Neutrophil (primary cell): ENCODE results near the gene TNFRSF19.

Experiments
- H3K27ac ChIP-seq: fragments of 200-600 bp; sonication (generic); 2 replicates; pipeline ENCODE4 v1.5.1; 2016; ENCODE audit warnings: mild to moderate bottlenecking, moderate library complexity
- H3K27me3 ChIP-seq: fragments of 200-600 bp; sonication (generic); 2 replicates; pipeline ENCODE4 v1.6.0; 2016; ENCODE audit warnings: mild to moderate bottlenecking
- H3K36me3 ChIP-seq: fragments of 200-600 bp; sonication (generic); 2 replicates; pipeline ENCODE4 v1.5.1; 2017
- H3K4me1 ChIP-seq, 2 experiments: fragments of 200-600 bp in 1 of 2; sonication (generic) in 1 of 2; 1 replicate in 1 of 2; 2 replicates in 1 of 2; pipeline versions ENCODE4 v1.5.1 to v1.6.1; 2013 to 2016; ENCODE audit warnings: low read depth in 1 of 2, low read length in 1 of 2, mild to moderate bottlenecking in 1 of 2, moderate library complexity in 1 of 2; ENCODE audit not compliant: control insufficient read depth in 1 of 2, insufficient read depth in 1 of 2
- H3K4me3 ChIP-seq, 2 experiments: fragments of 200-600 bp in 1 of 2; sonication (generic) in 1 of 2; 1 replicate in 1 of 2; 2 replicates in 1 of 2; pipeline ENCODE4 v1.5.1; 2013 to 2016; ENCODE audit warnings: low read depth in 1 of 2, low read length in 1 of 2, mild to moderate bottlenecking in 1 of 2, moderate library complexity in 1 of 2
- H3K9me3 ChIP-seq: fragments of 200-600 bp; sonication (generic); 2 replicates; pipeline ENCODE4 v1.5.1; 2016
- CTCF ChIP-seq: fragments of 200-600 bp; sonication (generic); IDR thresholded peaks from 2 replicates; pipeline ENCODE4 v1.5.1; 2016; ENCODE audit warnings: antibody characterized with exemption

The TNFRSF19 gene

GRCh38 chr13:23552171-23552570 lies 18.0 kb upstream of the TNFRSF19 start:
- Histone ChIP-seq H3K36me3 (no peaks in the 10 kb centered on the region), H3K27me3 (peaks cover 20% of the 10 kb centered on the region), H3K4me1 (peaks cover under 1% of the 10 kb centered on the region in 2 experiments), H3K27ac (no peak overlapping the region), H3K9me3 (no peaks in the 10 kb centered on the region), H3K4me3 (no peak overlapping the region)
- TF ChIP-seq CTCF: no peak

- Histone ChIP-seq H3K4me3 (no peak overlapping the region), H3K36me3 (no peaks in the 10 kb centered on the region), H3K27me3 (peaks cover 15% of the 10 kb centered on the region), H3K4me1 (no peaks in the 10 kb centered on the region), H3K27ac (no peak overlapping the region), H3K9me3 (no peaks in the 10 kb centered on the region)
- TF ChIP-seq CTCF: no peak
These were observed 17.6 kb upstream of the TNFRSF19 start for GRCh38 chr13:23552661-23553060.

- no peak overlapping the region for H3K27ac ChIP-seq
- TF ChIP-seq CTCF: no peak
- H3K4me1 ChIP-seq: peaks cover 6 to 8% of the 10 kb centered on the region in 2 experiments
- no peak overlapping the region for H3K4me3 ChIP-seq
- H3K9me3 ChIP-seq: no peaks in the 10 kb centered on the region
- H3K36me3 ChIP-seq: no peaks in the 10 kb centered on the region
- peaks cover 4% of the 10 kb centered on the region for H3K27me3 ChIP-seq
These were observed 16.2 kb upstream of the TNFRSF19 start for GRCh38 chr13:23554000-23554399.

- no peak for TF ChIP-seq CTCF
- H3K4me3 ChIP-seq: no peak overlapping the region
- no peaks in the 10 kb centered on the region for H3K36me3 ChIP-seq
- no peak overlapping the region for H3K27ac ChIP-seq
- no peaks in the 10 kb centered on the region for H3K27me3 ChIP-seq
- H3K9me3 ChIP-seq: no peaks in the 10 kb centered on the region
- peaks cover 9 to 10% of the 10 kb centered on the region in 2 experiments for H3K4me1 ChIP-seq
These were observed 13.2 kb upstream of the TNFRSF19 start for GRCh38 chr13:23557043-23557442.

GRCh38 chr13:23557733-23558132 lies 12.5 kb upstream of the TNFRSF19 start:
- Histone ChIP-seq H3K4me3 (no peak overlapping the region), H3K9me3 (no peaks in the 10 kb centered on the region), H3K27me3 (no peaks in the 10 kb centered on the region), H3K4me1 (peaks cover 9 to 10% of the 10 kb centered on the region in 2 experiments), H3K27ac (no peak overlapping the region), H3K36me3 (no peaks in the 10 kb centered on the region)
- no peak for TF ChIP-seq CTCF
